ENCODE data around the gene CFL1. TPM values are rescaled to one million over a fixed set of nuclear protein-coding genes. Genes with fewer than 3 reads are reported as not detected.

CFL1 gene
- total and polyA plus RNA-seq, 2 of the 8 experiments (the other 6 are each of a cell fraction or from before 2014, with no cell fraction given) = 1,252 to 1,365 TPM

GRCh38 chr11:65858681-65859087 is 704 bp upstream of the CFL1 start:
- Histone ChIP-seq H2AK5ac (ENCODE audit: low read depth, low read length) (no peak overlapping the region), H2BK15ac (ENCODE audit: low read length) (no peak overlapping the region), H3K23ac (ENCODE audit: insufficient read length) (no peak overlapping the region), H3K79me2 (ENCODE audit: control insufficient read depth in 1 of 2, insufficient read depth in 2 of 2, low read length in 2 of 2) (peaks cover 15 to 41% of the 10 kb centered on the region in 2 experiments), H3K4me1 (replicated peaks in 1 of 4; ENCODE audit: control insufficient read depth in 3 of 4, insufficient read depth in 4 of 4, low read length in 3 of 4) (peaks cover 0 to 15% (median 6%) of the 10 kb centered on the region in 4 experiments; a peak in 5 of 7 replicates), H3K4ac (replicated peaks; ENCODE audit: insufficient read length, low read depth, low read length) (no peak overlapping the region), H3K18ac (ENCODE audit: extremely low read depth, low read length) (no peak overlapping the region), H2BK12ac (ENCODE audit: low read depth, low read length) (no peak overlapping the region), H3K14ac (ENCODE audit: insufficient read length) (no peak overlapping the region), H2BK120ac (replicated peaks; ENCODE audit: low read depth, low read length) (no peak overlapping the region), H3K23me2 (ENCODE audit: low read depth, low read length) (peaks cover 19% of the 10 kb centered on the region), H2AFZ (ENCODE audit: low read length) (peak overlapping the region; percentile 65; the same call in 1 of the 2 replicates), H3K27me3 (replicated peaks in 1 of 4; ENCODE audit: control insufficient read depth in 3 of 4, extremely low read depth in 1 of 4, insufficient read depth in 3 of 4, low read length in 3 of 4) (no peaks in the 10 kb centered on the region), H3K36me3 (ENCODE audit: control insufficient read depth in 2 of 4, insufficient read depth in 4 of 4, low read length in 3 of 4) (peaks cover 20 to 29% (median 26%) of the 10 kb centered on the region in 4 experiments), H3K79me1 (ENCODE audit: low read depth, low read length) (peaks cover 20% of the 10 kb centered on the region), H2BK5ac (ENCODE audit: low read depth, low read length) (no peak overlapping the region), H3K4me2 (ENCODE audit: insufficient read depth in 1 of 2, low read depth in 2 of 2, low read length in 2 of 2) (peak overlapping the region; percentile 95 to 97), H2BK20ac (ENCODE audit: low read length) (no peak overlapping the region), H3K9me3 (ENCODE audit: insufficient read depth in 2 of 2, low read depth in 1 of 2, low read length in 1 of 2) (no peaks in the 10 kb centered on the region), H3K27ac (ENCODE audit: low read depth, low read length) (peak overlapping the region; percentile 82), H4K91ac (replicated peaks; ENCODE audit: insufficient read length, low read length) (no peak overlapping the region), H3K56ac (replicated peaks; ENCODE audit: insufficient read length, low read depth, low read length) (no peak overlapping the region), H4K5ac (ENCODE audit: insufficient read length, low read depth, low read length) (no peak overlapping the region), H4K8ac (ENCODE audit: extremely low read depth, insufficient read depth, low read length) (no peak overlapping the region), H3K4me3 (ENCODE audit: extremely low read depth in 1 of 4, insufficient read depth in 2 of 4, low read depth in 3 of 4, low read length in 4 of 4) (peak overlapping the region; percentile 49 to 95 (median 86)), H3K9ac (replicated peaks in 1 of 4; ENCODE audit: extremely low read depth in 1 of 4, low read depth in 3 of 4, low read length in 3 of 4) (peak overlapping the region; percentile 69 to 87 (median 76)), H4K20me1 (replicated peaks in 1 of 2; ENCODE audit: control insufficient read depth in 1 of 2, insufficient read depth in 2 of 2, low read length in 2 of 2) (peaks cover 25% of the 10 kb centered on the region in 2 experiments)
- TF ChIP-seq SAP30 (IDR thresholded peaks at IDR 0.05; ENCODE audit: insufficient read depth, insufficient replicate concordance, low read length) (no peak), HDAC2 (IDR thresholded peaks at IDR 0.05; ENCODE audit: borderline replicate concordance in 1 of 2, low read depth in 2 of 2, low read length in 2 of 2) (0 out of 4 replicates have a peak, but pooled peaks of 1 of the 2 experiments have one; percentile 1)
- ChIA-PET CTCF (ENCODE audit: partially characterized antibody) (interaction anchor here (0.6 to 9.9 kb wide), 14 partner anchors 9 to 438 kb away, joined by 3 to 191 read pairs (median 6); partner anchors contain the start of genes CCDC85B, CTSW and FIBP), POLR2A (ENCODE audit: partially characterized antibody) (interaction anchor here (0.6 to 39.7 kb wide), 32 partner anchors 3 to 244 kb away, joined by 3 to 1071 read pairs (median 4); partner anchors contain the start of genes AP5B1, CCDC85B, CFL1 and CTSW)
- WGBS, 2 experiments (ENCODE audit: extremely low coverage in 1 of 2, insufficient coverage in 1 of 2, insufficient read length in 1 of 2, insufficient replicate concordance in 2 of 2, low coverage in 1 of 2, low lambda C conversion rate in 2 of 2, missing lambda C conversion rate in 1 of 2) = 4% methylated on average over 10 of the region's 10 CpGs; no CpG with 5 or more reads in 1 of the 2 experiments
- DNase-seq (ENCODE audit: low read depth in 1 of 2, low spot score in 2 of 2) (no peak), FAIRE-seq (no peak)

Measured in H1 (cell line).